Activated CD4-positive, alpha-beta T cell treated with anti-CD3 and anti-CD28 coated beads, Interleukin-2, Interleukin-6, amounts not matched to agents 100 ng/mL and 50 ng/mL, durations not matched to agents 16 hours and 8 hours (primary cell): ENCODE data around the gene RBM17.
"Not testable (repeated sequence)": the region's sequence is repeated elsewhere in the genome, so short reads cannot be mapped to it uniquely, and the experiment has no call there.

Source experiments
- DNase-seq: peaks from one replicate; pipeline ENCODE4 v3.0.0-alpha.2; 2020

Gene RBM17

GRCh38 chr10:6114805-6115341 is 26.0 kb downstream of the RBM17 start:
- peak; percentile 51 for DNase-seq

GRCh38 chr10:6115411-6115810 is 26.6 kb downstream of the RBM17 start:
- DNase-seq: no peak

GRCh38 chr10:6115824-6116350 is 27.1 kb downstream of the RBM17 start:
- DNase-seq: no peak

GRCh38 chr10:6116806-6117205 is 28.0 kb downstream of the RBM17 start:
- no peak for DNase-seq

GRCh38 chr10:6117711-6118110 is 28.9 kb downstream of the RBM17 start:
- DNase-seq: no peak

GRCh38 chr10:6119423-6119822 is 30.6 kb downstream of the RBM17 start:
- DNase-seq: no peak

GRCh38 chr10:6119962-6120361 is 31.1 kb downstream of the RBM17 start:
- DNase-seq: no peak

- DNase-seq: no peak
These were observed 31.9 kb downstream of the RBM17 start for GRCh38 chr10:6120691-6121090.

GRCh38 chr10:6121146-6121545 is 32.3 kb downstream of the RBM17 start:
- no peak for DNase-seq

- DNase-seq: peak; percentile 60
These were observed 34.7 kb downstream of the RBM17 start for GRCh38 chr10:6123532-6123931.

- no peak for DNase-seq
These were observed 35.8 kb downstream of the RBM17 start for GRCh38 chr10:6124666-6125065.

- not testable (repeated sequence) for DNase-seq
These were observed 38.6 kb downstream of the RBM17 start for GRCh38 chr10:6127461-6127860.

GRCh38 chr10:6128087-6128486 is 39.3 kb downstream of the RBM17 start:
- no peak for DNase-seq

- DNase-seq: no peak
These were observed 39.9 kb downstream of the RBM17 start for GRCh38 chr10:6128591-6129251.

- no peak for DNase-seq
These were observed 42.1 kb downstream of the RBM17 start for GRCh38 chr10:6130848-6131470.

GRCh38 chr10:6133331-6134098 is 44.7 kb downstream of the RBM17 start:
- no peak for DNase-seq

- DNase-seq: no peak
These were observed 45.4 kb downstream of the RBM17 start for GRCh38 chr10:6134099-6134823.

GRCh38 chr10:6135039-6135438 is 46.2 kb downstream of the RBM17 start:
- DNase-seq: no peak

GRCh38 chr10:6135589-6136168 is 46.8 kb downstream of the RBM17 start:
- no peak for DNase-seq

- peak; percentile 88 for DNase-seq
These were observed 47.7 kb downstream of the RBM17 start for GRCh38 chr10:6136215-6137201.

GRCh38 chr10:6138456-6138855 is 49.6 kb downstream of the RBM17 start:
- no peak for DNase-seq
